ENCODE measurements around the gene IFIT1.

The IFIT1 gene

DNA sequence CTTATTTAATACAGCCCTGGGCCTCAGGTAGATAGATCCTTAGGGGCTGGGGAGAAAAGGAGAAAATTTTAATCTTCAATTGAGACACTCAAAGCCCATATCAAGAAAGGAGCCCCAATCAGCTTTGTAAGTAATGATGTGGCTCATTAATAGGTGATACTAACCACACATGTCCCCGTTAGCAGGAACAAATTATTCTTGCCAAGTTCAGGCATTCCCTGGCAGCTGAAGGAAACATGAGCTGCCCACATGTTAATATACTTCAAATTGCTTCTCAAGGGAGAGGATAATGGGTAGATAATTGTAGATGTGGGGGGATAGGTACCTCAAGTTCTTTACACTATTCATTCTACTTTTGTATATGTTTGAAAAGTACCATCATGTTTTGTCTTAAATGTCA, 36.5 kb downstream of the IFIT1 start:
- Histone ChIP-seq H3K27me3 (ENCODE audit: insufficient read depth, poor library complexity, severe bottlenecking) (peaks cover 13% of the 10 kb centered on the region), H3K4me3 (replicated peaks; ENCODE audit: insufficient read depth, low read length) (no peak overlapping the region), H3K27ac (replicated peaks) (no peak overlapping the region)
- DNase-seq (ENCODE audit: low read depth in 1 of 2, low spot score in 1 of 2), result no peak
- TF ChIP-seq, protein P1, sequence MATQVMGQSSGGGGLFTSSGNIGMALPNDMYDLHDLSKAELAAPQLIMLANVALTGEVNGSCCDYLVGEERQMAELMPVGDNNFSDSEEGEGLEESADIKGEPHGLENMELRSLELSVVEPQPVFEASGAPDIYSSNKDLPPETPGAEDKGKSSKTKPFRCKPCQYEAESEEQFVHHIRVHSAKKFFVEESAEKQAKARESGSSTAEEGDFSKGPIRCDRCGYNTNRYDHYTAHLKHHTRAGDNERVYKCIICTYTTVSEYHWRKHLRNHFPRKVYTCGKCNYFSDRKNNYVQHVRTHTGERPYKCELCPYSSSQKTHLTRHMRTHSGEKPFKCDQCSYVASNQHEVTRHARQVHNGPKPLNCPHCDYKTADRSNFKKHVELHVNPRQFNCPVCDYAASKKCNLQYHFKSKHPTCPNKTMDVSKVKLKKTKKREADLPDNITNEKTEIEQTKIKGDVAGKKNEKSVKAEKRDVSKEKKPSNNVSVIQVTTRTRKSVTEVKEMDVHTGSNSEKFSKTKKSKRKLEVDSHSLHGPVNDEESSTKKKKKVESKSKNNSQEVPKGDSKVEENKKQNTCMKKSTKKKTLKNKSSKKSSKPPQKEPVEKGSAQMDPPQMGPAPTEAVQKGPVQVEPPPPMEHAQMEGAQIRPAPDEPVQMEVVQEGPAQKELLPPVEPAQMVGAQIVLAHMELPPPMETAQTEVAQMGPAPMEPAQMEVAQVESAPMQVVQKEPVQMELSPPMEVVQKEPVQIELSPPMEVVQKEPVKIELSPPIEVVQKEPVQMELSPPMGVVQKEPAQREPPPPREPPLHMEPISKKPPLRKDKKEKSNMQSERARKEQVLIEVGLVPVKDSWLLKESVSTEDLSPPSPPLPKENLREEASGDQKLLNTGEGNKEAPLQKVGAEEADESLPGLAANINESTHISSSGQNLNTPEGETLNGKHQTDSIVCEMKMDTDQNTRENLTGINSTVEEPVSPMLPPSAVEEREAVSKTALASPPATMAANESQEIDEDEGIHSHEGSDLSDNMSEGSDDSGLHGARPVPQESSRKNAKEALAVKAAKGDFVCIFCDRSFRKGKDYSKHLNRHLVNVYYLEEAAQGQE (IDR thresholded peaks at IDR 0.05; ENCODE audit: insufficient replicate concordance, low read depth), result no peak
- TF ChIP-seq GABPA (IDR thresholded peaks at IDR 0.05; ENCODE audit: low read depth), result no peak
- no peak for TF ChIP-seq POLR2AphosphoS5 (IDR thresholded peaks at IDR 0.05; ENCODE audit: low read depth)
- TF ChIP-seq SPI1 (IDR thresholded peaks at IDR 0.05; ENCODE audit: borderline replicate concordance, low read depth), result no peak
- TF ChIP-seq CTCF (IDR thresholded peaks at IDR 0.05; ENCODE audit: insufficient read depth, low read length), result no peak

DNA sequence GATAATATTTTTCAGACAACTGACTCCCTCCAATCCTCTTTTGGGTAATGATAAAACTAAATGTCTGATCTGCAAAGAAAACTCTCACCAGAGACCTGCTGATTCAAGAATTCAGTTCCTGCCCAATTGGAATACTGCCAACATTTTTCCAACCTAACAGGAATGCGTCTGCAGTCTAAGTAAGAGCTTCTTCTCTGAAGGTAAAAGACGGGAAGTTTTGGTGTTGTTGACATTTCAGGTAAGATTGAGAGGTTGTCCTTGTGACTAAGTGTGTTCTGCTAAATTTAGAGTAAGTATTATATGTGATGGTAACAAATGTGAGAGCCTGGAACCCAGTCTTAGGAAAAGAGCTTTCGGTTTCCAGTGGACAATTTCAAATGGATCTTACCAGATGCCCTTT, 39.6 kb downstream of the IFIT1 start:
- Histone ChIP-seq H3K27ac (replicated peaks) (no peak overlapping the region), H3K27me3 (ENCODE audit: insufficient read depth, poor library complexity, severe bottlenecking) (peaks cover 21% of the 10 kb centered on the region), H3K4me3 (replicated peaks; ENCODE audit: insufficient read depth, low read length) (no peak overlapping the region)
- TF ChIP-seq, protein P1 (IDR thresholded peaks at IDR 0.05; ENCODE audit: insufficient replicate concordance, low read depth), result no peak
- TF ChIP-seq SPI1 (IDR thresholded peaks at IDR 0.05; ENCODE audit: borderline replicate concordance, low read depth), result no peak
- no peak for TF ChIP-seq GABPA (IDR thresholded peaks at IDR 0.05; ENCODE audit: low read depth)
- no peak for TF ChIP-seq CTCF (IDR thresholded peaks at IDR 0.05; ENCODE audit: insufficient read depth, low read length)
- no peak for TF ChIP-seq POLR2AphosphoS5 (IDR thresholded peaks at IDR 0.05; ENCODE audit: low read depth)
- no peak for DNase-seq (ENCODE audit: low read depth in 1 of 2, low spot score in 1 of 2)

DNA sequence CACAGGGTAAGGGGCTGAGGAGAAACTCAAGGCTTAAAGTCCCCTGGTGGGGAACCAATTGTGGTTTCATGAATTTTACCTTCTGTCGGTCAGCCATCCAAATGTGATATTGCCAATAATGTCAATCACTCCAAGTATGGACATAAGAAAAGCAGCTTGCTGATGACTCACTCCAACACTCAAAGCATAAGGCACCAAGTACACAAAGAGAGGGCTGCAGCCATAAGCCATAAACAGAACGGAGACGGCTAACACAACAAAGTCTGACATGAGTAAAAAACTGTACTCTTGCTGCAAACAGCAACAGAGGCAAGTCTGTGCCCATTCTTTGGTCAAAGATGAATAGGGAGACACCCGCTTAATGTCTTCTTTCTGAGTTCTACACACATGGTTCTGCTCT, 46.1 kb downstream of the IFIT1 start:
- Histone ChIP-seq H3K27ac (replicated peaks) (no peak overlapping the region), H3K4me3 (replicated peaks; ENCODE audit: insufficient read depth, low read length) (no peak overlapping the region), H3K27me3 (ENCODE audit: insufficient read depth, poor library complexity, severe bottlenecking) (peaks cover 13% of the 10 kb centered on the region)
- TF ChIP-seq SPI1 (IDR thresholded peaks at IDR 0.05; ENCODE audit: borderline replicate concordance, low read depth) (no peak), GABPA (IDR thresholded peaks at IDR 0.05; ENCODE audit: low read depth) (no peak), POLR2AphosphoS5 (IDR thresholded peaks at IDR 0.05; ENCODE audit: low read depth) (no peak), CTCF (IDR thresholded peaks at IDR 0.05; ENCODE audit: insufficient read depth, low read length) (no peak)
- TF ChIP-seq, protein P1 (IDR thresholded peaks at IDR 0.05; ENCODE audit: insufficient replicate concordance, low read depth), result no peak
- DNase-seq (ENCODE audit: low read depth in 1 of 2, low spot score in 1 of 2), result no peak
